NK-92 treated with Interleukin-12 subunit alpha and Interleukin-12 subunit beta, amount 100 ng/mL, for 24 hours (cell line): ENCODE measurements around the gene CALHM2.
"Not testable (repeated sequence)": the region's sequence is repeated elsewhere in the genome, so short reads cannot be mapped to it uniquely, and the experiment has no call there.

Experiments used
- DNase-seq: peaks from one replicate; lab custom pipeline; 2025; lab: John Stamatoyannopoulos, UW

The CALHM2 gene

GRCh38 chr10:103451831-103452505, at the start of gene CALHM2:
Gene CALHM2, minus strand, starts transcription at chr10:103452370. Its CDS starts 2,429 bp downstream, at chr10:103449941.
- DNase-seq = no peak

GRCh38 chr10:103501186-103501585, 49.0 kb upstream of the CALHM2 start:
- DNase-seq = no peak

- DNase-seq = no peak
Observed at GRCh38 chr10:103500481-103500880, 48.3 kb upstream of the CALHM2 start.

GRCh38 chr10:103499881-103500280, 47.7 kb upstream of the CALHM2 start:
- DNase-seq = no peak

- no peak for DNase-seq
Observed at GRCh38 chr10:103498936-103499638, 46.9 kb upstream of the CALHM2 start.

- no peak for DNase-seq
Observed at GRCh38 chr10:103497161-103497915, 45.2 kb upstream of the CALHM2 start.

GRCh38 chr10:103495321-103495720, 43.2 kb upstream of the CALHM2 start:
- DNase-seq = no peak

GRCh38 chr10:103493916-103494877, 42.0 kb upstream of the CALHM2 start:
- DNase-seq = no peak

- DNase-seq = no peak
Observed at GRCh38 chr10:103493362-103493915, 41.3 kb upstream of the CALHM2 start, which contains the start of gene NEURL1. Gene NEURL1, plus strand, starts transcription at chr10:103493705. Its CDS starts 683 bp downstream, at chr10:103494388.

- DNase-seq = no peak
Observed at GRCh38 chr10:103492655-103493261, 40.6 kb upstream of the CALHM2 start.

GRCh38 chr10:103491729-103492364, 39.7 kb upstream of the CALHM2 start:
- DNase-seq = no peak

- DNase-seq = no peak
Observed at GRCh38 chr10:103490986-103491314, 38.8 kb upstream of the CALHM2 start.

GRCh38 chr10:103487410-103487708, 35.2 kb upstream of the CALHM2 start:
- DNase-seq = no peak

GRCh38 chr10:103486635-103487409, 34.7 kb upstream of the CALHM2 start:
- not testable (repeated sequence) for DNase-seq

GRCh38 chr10:103481974-103482531, 29.9 kb upstream of the CALHM2 start:
- no peak for DNase-seq

GRCh38 chr10:103480521-103480920, 28.4 kb upstream of the CALHM2 start:
- DNase-seq = no peak

- no peak for DNase-seq
Observed at GRCh38 chr10:103479135-103479534, 27.0 kb upstream of the CALHM2 start, which contains the start of gene CALHM3. Gene CALHM3, minus strand, starts transcription at chr10:103479240. Its CDS starts 208 bp downstream, at chr10:103479032.

- DNase-seq = no peak
Observed at GRCh38 chr10:103478671-103479070, 26.5 kb upstream of the CALHM2 start.

GRCh38 chr10:103476046-103476768, 24.0 kb upstream of the CALHM2 start:
- no peak for DNase-seq
